NCI-H2227 (cell line): ENCODE results near the gene PXK.

ENCODE experiments used
- DNase-seq: peaks from one replicate; lab custom pipeline; 2025; ENCODE audit not compliant: unreplicated experiment; lab: John Stamatoyannopoulos, UW

The PXK gene

DNA sequence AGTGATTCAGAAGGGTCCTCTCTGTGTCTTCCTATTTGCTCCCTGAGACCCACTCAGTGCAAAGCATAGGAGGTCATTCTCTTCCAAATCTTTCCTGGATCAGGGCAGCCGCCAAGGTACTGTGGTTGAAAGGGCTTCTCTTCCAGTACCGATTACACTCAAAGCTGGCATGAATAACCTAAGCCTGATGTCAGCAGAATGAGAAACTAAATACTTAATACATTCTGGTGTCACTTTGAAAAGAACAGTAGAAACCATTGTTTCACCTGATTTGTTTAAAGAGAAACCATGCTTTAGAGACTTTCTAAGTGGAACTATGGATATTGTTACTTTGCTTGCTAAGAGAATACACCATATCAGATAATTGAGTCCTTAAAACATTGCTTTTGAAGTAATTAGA is 50.8 kb downstream of the PXK start:
- DNase-seq = no peak

DNA sequence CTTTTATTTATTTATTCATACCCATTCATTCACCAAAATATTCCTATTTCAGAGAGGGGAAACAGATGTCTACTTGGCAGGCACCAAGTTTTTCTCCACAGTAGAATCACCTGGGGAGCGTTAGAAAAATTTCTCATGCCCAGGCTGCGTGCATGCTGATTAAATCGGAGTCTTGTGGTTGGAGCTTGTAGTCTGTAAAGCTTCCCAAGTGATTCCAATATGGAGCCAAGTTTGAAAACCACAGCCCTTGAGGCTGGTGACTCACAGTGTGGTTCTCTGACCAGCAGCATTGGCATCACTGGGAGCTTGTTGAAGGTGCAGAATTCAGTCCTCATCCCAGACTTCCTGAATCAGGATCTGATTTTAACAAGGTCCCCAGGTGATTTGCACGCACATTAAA is 51.2 kb downstream of the PXK start:
- DNase-seq = no peak

DNA sequence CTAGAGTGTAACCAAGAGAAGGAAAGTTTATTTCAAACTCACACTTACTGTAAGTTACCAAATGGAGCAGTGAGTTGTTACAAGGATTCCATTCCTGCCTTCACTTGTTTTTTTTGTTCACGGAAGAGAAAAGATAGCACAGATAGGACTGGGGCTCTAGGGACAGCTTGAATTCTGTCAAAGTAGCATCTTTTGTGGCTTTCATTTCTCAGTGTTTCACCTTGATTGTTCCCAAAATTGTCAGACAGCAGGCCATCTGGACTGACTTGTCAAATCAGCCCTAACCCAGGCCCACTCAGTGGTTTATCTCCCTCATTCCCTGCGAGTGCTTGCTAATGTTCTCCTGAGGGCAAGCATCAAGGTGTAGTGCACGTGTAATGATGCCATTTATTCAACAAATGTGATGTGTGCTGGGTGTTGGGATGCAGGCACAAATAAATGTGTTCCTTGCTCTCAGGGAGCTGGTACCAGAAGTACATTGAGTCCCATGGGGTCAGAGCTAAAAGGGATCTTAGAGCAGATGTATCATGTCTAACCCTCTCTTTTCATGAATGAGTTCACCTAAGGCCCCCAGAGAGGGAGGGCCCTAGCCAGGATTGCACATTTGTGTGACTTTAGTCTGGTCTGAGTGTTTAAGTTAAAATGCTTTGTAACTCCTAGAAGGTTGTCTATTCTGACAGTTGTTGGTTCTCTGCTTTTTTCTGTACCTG is 51.8 kb downstream of the PXK start:
- DNase-seq = no peak

DNA sequence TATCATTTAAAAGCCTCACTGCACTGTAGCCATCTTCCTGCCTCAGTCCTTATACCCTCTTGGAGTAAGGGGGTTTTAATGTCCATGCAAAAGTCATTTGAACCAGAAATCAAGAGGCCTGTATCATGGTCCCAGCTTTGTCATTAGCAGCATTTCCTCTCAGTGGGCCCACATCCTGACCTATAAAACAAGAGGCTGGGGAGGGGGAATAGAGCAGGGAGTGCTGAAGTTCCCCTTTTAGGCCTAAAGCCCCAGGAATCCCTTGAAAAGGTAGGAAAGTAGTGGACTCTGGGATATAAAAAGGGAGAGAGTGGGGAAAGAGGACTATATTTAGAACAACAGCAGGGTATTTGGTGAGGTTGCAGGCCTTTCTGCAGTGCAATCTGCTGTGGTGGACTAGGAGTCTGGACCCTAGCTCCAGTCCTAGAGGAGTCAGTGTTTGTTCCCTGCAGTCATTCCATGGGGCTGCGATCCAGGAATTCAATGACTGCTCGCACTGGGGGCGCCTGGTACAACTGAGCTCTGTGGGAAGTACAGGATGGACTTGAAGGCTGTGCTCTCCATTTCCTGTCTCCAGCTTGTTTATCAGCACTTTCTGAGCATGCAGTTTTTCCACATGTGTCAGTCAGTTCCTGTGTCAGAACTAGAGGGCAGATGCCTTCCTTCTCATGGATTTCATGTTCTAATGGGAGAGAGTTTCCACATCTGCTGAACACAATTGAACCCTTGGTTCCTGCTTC is 54.1 kb downstream of the PXK start:
- no peak for DNase-seq

GRCh38 chr3:58387650-58388546 is 55.2 kb downstream of the PXK start:
- no peak for DNase-seq

DNA sequence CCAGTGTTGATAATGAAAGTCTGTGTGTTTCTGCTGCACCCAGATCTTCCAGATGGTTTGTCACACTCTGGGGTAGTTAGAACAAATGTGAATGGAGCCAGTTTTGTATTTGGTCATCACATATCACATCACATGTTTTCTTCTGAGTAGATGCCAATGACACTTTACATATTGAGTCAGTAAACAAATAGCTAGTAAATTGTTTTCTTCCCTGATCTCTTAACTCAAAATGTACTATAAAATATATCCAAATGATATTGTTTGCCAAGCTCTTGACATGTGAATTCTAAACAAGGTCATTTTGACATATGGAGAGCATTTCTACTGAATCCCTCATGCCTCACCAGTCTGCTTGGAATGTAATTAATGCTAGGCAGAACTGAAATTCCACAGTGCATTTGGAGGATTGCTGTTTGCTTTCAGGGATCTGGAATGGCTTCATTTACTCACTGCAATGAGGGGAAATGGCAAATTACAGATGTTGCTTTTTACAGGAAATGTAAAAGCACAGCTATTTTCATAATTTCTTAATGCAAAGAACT is 55.9 kb downstream of the PXK start:
- no peak for DNase-seq

DNA sequence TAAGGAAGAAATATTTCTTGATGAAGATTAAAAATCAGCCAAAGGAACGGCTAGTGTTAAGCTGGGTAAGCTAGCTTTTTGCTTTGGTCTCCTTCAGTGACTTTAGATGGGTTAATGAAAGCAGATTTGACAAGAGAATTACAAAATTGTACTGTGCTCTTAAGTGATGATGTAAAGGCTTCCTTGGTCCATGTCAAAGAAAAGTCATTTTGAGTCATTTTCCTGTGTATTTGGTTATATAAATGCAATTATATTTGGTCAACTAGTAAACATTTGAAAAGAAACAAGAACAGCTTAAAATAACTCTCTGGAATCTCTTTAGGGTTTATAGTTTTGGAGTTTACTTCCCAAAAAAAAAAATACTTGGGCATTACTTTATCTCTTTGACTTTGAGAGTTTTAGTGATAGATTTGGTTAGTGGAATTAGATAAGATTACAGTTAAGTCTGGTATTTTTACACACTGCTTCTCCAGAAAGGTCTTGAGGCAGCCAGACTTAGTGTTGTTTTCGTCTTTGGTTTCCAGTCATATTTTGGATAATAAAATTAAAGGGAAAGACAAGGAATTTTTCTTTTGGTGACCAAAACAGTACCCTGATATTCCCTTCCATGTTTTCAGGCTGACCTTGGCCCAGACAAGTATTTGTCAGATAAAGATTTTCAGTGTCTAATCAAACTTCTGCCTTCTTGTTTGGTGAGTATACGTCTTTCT is 58.6 kb downstream of the PXK start:
- no peak for DNase-seq

- no peak for DNase-seq
These were observed 59.5 kb downstream of the PXK start for GRCh38 chr3:58392181-58392580.

- no peak for DNase-seq
These were observed 61.6 kb downstream of the PXK start for GRCh38 chr3:58394339-58394738.

DNA sequence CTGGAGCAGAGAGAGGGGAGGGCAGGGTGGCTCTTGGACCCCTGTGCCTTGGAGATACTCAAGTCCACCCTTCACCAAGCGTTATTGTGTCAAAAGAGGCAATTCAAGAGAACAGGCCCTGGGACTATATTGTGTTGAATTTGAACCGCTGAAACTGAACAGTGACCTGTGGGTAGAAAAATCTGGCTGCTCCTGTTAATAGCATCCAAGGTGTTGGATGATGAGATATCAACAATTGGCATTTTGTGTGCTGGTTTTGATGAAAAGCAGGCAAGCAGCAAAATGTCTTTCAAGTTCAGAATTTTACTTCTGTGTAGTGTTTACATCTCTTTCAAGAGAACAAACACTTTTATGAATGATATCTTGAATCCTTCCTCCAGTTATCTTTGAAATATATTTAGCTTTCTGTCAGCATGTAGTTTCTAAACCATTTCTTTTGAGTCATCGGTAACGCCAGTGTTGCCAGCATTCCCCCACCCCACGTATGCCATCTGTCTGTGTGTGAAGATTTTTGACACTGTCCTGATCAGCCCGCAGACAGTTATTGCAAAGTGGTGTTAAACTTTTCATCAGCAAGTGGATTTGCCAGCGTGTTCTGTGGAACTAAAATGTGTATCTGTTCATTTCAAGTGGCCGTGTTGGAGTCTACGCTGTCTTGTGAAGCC is 66.1 kb downstream of the PXK start:
- no peak for DNase-seq

- DNase-seq = no peak
These were observed 70.9 kb downstream of the PXK start for GRCh38 chr3:58403513-58404109.

DNA sequence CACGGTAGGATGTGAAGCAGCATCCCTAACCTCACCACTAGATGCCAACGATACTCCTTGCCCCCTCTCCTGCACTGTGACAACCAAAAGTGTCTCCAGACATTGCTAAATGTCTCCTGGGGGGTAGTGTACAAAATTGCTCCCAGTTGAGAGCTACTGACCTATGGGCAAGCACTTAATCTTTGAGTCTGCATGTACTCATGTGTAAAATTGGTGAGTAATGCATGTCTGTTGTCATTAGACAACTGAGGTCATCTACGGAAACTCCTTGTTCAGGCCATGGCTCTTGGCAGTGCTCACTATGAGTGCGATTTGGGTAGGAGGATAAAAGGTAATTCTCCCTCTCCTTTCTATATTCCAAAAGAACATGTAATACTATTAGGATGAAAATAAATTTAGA is 71.7 kb downstream of the PXK start:
- DNase-seq = no peak

DNA sequence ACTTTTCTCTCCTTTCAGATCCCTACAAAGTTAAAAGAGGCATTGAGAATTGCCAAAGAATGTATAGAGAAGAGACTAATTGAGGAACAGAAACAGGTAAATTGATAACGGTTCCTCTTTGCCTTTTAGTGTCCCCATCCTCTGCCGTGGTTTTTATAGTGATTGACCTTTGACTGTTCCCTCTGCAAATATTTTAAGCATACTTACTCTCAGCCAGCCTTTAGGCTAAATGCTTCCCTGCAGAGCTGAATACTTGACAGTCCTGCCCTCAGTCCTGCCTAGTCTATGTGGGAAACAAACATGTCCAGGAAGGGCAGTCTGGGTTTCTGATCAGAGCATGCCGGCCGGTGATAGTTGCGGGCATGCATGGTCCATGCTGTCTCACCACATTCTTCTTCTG is 76.2 kb downstream of the PXK start:
- DNase-seq = no peak

DNA sequence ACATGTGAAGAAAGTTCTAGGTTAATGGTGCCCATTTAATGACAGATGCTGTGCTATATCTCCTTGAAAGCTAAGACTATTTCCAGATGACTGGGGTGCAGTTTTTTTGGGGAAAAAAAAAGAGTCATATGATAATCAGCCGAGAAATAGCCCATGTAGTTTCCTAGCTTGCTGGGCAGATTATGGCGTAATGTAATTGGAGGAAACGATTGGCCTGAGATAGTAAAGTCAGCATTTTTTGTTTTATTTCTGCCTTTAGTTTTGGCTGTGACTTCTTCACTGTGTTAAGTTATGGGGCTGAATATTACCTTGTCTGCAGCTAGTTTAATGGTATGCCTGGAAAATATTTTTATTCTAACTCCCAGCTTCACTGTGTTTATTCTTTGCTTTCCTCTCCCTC is 77.0 kb downstream of the PXK start:
- DNase-seq = no peak

DNA sequence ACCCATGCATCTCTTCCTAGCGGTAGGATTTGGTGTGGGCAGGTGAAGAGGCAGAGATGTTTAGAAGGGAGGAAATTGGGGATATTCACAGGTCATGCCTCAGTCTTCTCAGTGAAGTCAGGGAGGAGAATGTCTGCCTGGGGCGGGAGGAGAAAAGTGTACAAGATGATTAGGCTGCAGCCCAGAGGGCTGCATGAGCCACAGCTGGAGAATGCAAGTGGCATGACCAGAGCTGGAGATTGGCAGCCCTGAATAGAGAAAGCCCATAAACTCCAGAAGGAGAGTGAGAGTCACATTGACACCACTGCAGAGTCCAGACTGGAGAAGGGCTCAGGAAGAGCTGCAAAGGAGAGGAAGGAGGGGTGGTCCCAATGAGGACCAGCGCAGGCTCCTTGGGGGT is 78.3 kb downstream of the PXK start:
- DNase-seq = no peak

DNA sequence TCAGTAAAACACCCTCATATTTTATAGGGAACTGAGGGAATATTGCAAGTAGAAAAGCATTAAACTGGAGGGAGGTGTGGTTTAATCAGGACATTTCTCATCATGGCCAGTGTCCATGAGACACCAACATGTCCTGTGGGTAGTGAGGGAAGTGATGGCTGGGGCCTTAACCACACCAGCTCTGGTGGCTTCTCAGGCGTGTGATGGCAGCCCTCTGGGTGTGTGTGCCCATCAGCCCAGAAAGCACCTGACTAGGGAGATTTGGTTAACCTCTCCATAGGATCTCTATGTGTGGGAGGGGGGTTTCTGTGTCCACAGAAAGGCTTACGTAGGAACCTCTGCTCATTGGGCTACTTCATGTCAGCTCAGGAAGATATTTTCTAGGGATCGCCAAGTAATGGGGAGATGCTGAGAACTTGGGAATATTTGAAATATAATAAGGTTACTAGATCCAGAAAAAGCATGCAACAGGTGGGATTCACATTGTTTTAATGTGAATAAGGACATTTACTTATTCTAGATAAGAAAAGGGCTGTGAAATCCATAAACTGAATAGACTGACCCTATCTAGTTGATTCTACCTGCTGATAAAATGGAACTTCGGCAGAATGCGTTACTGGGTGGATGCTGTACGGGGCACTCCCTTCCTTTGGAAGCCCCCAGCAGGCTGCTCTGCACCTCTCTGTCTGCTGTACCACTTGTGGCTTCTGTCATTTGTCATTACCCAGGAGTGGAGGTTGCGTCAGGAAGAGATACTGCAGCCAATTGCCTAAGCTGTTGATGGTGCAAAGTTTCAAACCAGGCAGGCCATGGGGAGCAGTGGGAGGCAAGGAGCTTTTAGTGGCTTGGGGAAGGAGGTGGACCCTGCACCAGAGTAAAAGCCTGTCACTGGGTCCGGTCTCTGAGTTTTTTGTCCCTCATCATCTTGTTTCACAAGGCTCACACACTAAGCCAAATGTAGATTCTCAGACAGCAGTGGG is 79.4 kb downstream of the PXK start:
- no peak for DNase-seq

DNA sequence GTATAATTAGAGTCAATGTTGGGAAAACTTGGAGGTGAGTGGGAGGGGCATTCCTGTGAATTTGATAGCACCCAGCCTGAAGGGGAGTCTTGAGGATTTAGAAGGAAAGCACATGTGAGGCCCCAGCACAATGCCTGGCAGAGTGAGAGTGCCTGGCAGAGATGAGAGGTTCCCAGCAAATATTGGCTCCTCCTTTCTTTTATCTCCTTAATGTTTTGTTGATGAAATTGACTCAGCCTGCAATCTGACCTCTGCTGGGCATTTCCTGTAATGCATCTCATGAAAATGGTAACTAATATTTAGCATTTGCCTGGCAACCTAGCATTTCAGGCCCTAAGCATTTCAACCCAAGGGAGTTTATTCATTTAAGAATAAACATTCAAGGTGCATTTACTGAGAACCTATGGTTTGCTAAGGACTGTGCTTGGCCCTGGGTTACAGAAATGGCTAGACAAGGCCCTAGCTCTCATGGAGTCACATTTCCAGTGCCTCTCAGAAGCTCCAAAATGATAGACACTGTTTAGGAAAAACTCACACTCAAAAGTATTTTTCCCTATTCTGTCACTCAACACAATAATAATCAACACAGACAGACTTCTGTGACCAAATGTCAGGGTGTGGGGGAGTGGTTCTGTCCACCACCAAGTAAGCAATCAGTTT is 82.0 kb downstream of the PXK start:
- peak; percentile 51 for DNase-seq

- no peak for DNase-seq
These were observed 83.5 kb downstream of the PXK start for GRCh38 chr3:58416191-58416590.
